Panc1 (cell line): ENCODE measurements around the gene WASHC3. TPM values are rescaled to one million over a fixed set of nuclear protein-coding genes. Genes with fewer than 3 reads are reported as not detected.

Experiments
- ATAC-seq: fragments of 200-7000 bp; cut with Tn5 transposase; 2 replicates; pipeline ENCODE4 v1.9.1; 2020; ENCODE audit warnings: mild to moderate bottlenecking, moderate library complexity
- BruUV-seq: library from RNA; stranded (reverse); fragments of 400-500 nt; replicated peaks from 2 replicates; lab custom pipeline; 2021; lab: Mats Ljungman, UMichigan
- CTCF ChIA-PET: fragments of 300-600 bp; sonication (Branson Sonifier 250); formaldehyde crosslinking; loops from one replicate; lab custom pipeline; 2022; ENCODE audit warnings: antibody characterized with exemption; lab: Charles Lee
- POLR2A ChIA-PET: fragments of 300-600 bp; sonication (Branson Sonifier 250); formaldehyde crosslinking; loops from one replicate; lab custom pipeline; 2022; ENCODE audit warnings: antibody characterized with exemption; lab: Charles Lee
- DNase-seq: peaks from one replicate; pipeline ENCODE4 v3.0.0-alpha.2; 2010; ENCODE audit warnings: low read depth, low spot score
- H3K27ac ChIP-seq: 2 replicates; pipeline ENCODE4 v1.5.1; 2011; ENCODE audit warnings: mild to moderate bottlenecking, low read length, inconsistent platforms
- H3K27me3 ChIP-seq: fragments of 200-500 bp; sonication (Bioruptor generic); 2 replicates; pipeline ENCODE4 v1.6.0; 2014; ENCODE audit warnings: low read length, inconsistent platforms; ENCODE audit not compliant: control insufficient read depth, insufficient read depth
- H3K36me3 ChIP-seq: fragments of 200-500 bp; sonication (Bioruptor generic); 2 replicates; pipeline ENCODE4 v1.5.1; 2014; ENCODE audit warnings: inconsistent platforms, mild to moderate bottlenecking, low read length, moderate library complexity; ENCODE audit not compliant: control insufficient read depth, insufficient read depth
- H3K4me1 ChIP-seq: 2 replicates; pipeline ENCODE4 v1.5.1; 2011; ENCODE audit warnings: inconsistent platforms, mild to moderate bottlenecking, low read length, moderate library complexity; ENCODE audit not compliant: control insufficient read depth, insufficient read depth
- H3K4me3 ChIP-seq, 2 experiments: 2 replicates each; pipeline ENCODE4 v1.5.1; 2011 to 2012; ENCODE audit warnings: low read depth in 2 of 2, low read length in 2 of 2, mild to moderate bottlenecking in 2 of 2, inconsistent platforms in 1 of 2, moderate library complexity in 1 of 2
- H3K9me3 ChIP-seq: fragments of 200-500 bp; sonication (Bioruptor generic); 2 replicates; pipeline ENCODE4 v1.5.1; 2014; ENCODE audit warnings: low read depth, mild to moderate bottlenecking, inconsistent platforms, low read length, moderate library complexity; ENCODE audit not compliant: control insufficient read depth, insufficient read depth
- CTCF ChIP-seq: fragments of 450-650 bp; IDR thresholded peaks from 2 replicates; pipeline ENCODE4 v1.5.1; 2017; ENCODE audit warnings: mild to moderate bottlenecking
- POLR2AphosphoS5 ChIP-seq: IDR thresholded peaks from 2 replicates; pipeline ENCODE4 v1.6.1; 2012; ENCODE audit warnings: mild to moderate bottlenecking, low read depth, low read length, moderate library complexity
- REST ChIP-seq, 2 experiments: IDR thresholded peaks; 2 replicates each; pipeline ENCODE4 v1.6.1; 2011 to 2012; ENCODE audit warnings: low read depth in 2 of 2, control low read depth in 1 of 2, low read length in 1 of 2, mild to moderate bottlenecking in 1 of 2, moderate library complexity in 1 of 2; ENCODE audit not compliant: insufficient read depth in 1 of 2
- SIN3A ChIP-seq: IDR thresholded peaks from 2 replicates; pipeline ENCODE4 v1.6.1; 2012; ENCODE audit warnings: low read depth, mild to moderate bottlenecking, low read length, moderate library complexity, borderline replicate concordance; ENCODE audit not compliant: insufficient read depth
- TCF7L2 ChIP-seq: IDR thresholded peaks from 2 replicates; pipeline ENCODE4 v1.6.1; 2011; ENCODE audit warnings: mild to moderate bottlenecking, low read depth, low read length, inconsistent platforms
- in situ Hi-C: cut with HindIII; loops from 2 replicates; pipeline ENCODE4 v1.10.0; 2016; ENCODE audit warnings: low sequenced_read_pairs, low pct_unique_long_range_greater_than_20kb
- intact Hi-C: fragments of 100-400 bp; cut with micrococcal nuclease; formaldehyde crosslinking; loops from one replicate; pipeline ENCODE4 v1.10.0; 2022; ENCODE audit not compliant: unreplicated experiment
- total RNA-seq: library from RNA; stranded (reverse); gene quantifications from one replicate; pipeline ENCODE4 v1.2.1, GENCODE V29; 2021; ENCODE audit not compliant: unreplicated experiment

Gene WASHC3
- total RNA-seq, 1 experiment from 2014 or later, result 21.5 TPM

GRCh38 chr12:102053062-102053349 lies 8.8 kb downstream of the WASHC3 start:
- BruUV-seq, result no TSS peak
- no peaks in the 10 kb centered on the region for H3K27me3 ChIP-seq
- ChIA-PET POLR2A (no interaction called here), CTCF (no interaction called here)
- no peak overlapping the region for H3K27ac ChIP-seq
- no peak overlapping the region for H3K4me3 ChIP-seq
- TF ChIP-seq REST (IDR thresholded peaks at IDR 0.05; ENCODE audit: insufficient read depth in 1 of 2, low read depth in 2 of 2, low read length in 1 of 2) (no peak), POLR2AphosphoS5 (no peak), CTCF (no peak), TCF7L2 (no peak), SIN3A (no peak)
- no peaks in the 10 kb centered on the region for H3K36me3 ChIP-seq
- intact Hi-C loops, result no loop called here
- in situ Hi-C loops, result no loop called here
- no peaks in the 10 kb centered on the region for H3K9me3 ChIP-seq
- no peaks in the 10 kb centered on the region for H3K4me1 ChIP-seq
- DNase-seq, result no peak
- ATAC-seq, result no peak

- DNase-seq (no peak), ATAC-seq (no peak)
- H3K27ac ChIP-seq, result no peak overlapping the region
- H3K9me3 ChIP-seq, result no peaks in the 10 kb centered on the region
- no peaks in the 10 kb centered on the region; the same call in 1 of the 2 replicates for H3K36me3 ChIP-seq
- H3K27me3 ChIP-seq, result no peaks in the 10 kb centered on the region
- CTCF ChIA-PET, result no interaction called here
- TF ChIP-seq SIN3A (no peak), POLR2AphosphoS5 (no peak), TCF7L2 (no peak), CTCF (no peak), REST (IDR thresholded peaks at IDR 0.05; ENCODE audit: insufficient read depth in 1 of 2, low read depth in 2 of 2, low read length in 1 of 2) (no peak)
- no peaks in the 10 kb centered on the region for H3K4me1 ChIP-seq
- in situ Hi-C loops (no loop called here), intact Hi-C loops (no loop called here)
- POLR2A ChIA-PET, result interaction anchor here (0.5 kb wide), 1 partner anchor 715 kb away, joined by 3 read pairs; no protein-coding TSS in a partner anchor
- H3K4me3 ChIP-seq, result no peak overlapping the region
- no TSS peak for BruUV-seq
These were observed 9.4 kb downstream of the WASHC3 start for GRCh38 chr12:102052192-102053061.
